Germinal center (tissue), 1 donor: ENCODE data around the gene FAM24B.
"Not testable (repeated sequence)": the region's sequence is repeated elsewhere in the genome, so short reads cannot be mapped to it uniquely, and the experiment has no call there.

Experiments
- DNase-seq: peaks from one replicate; pipeline ENCODE4 v3.0.0; 2012; ENCODE audit warnings: mixed read lengths, low spot score

FAM24B gene, protein sequence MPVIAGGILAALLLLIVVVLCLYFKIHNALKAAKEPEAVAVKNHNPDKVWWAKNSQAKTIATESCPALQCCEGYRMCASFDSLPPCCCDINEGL

DNA sequence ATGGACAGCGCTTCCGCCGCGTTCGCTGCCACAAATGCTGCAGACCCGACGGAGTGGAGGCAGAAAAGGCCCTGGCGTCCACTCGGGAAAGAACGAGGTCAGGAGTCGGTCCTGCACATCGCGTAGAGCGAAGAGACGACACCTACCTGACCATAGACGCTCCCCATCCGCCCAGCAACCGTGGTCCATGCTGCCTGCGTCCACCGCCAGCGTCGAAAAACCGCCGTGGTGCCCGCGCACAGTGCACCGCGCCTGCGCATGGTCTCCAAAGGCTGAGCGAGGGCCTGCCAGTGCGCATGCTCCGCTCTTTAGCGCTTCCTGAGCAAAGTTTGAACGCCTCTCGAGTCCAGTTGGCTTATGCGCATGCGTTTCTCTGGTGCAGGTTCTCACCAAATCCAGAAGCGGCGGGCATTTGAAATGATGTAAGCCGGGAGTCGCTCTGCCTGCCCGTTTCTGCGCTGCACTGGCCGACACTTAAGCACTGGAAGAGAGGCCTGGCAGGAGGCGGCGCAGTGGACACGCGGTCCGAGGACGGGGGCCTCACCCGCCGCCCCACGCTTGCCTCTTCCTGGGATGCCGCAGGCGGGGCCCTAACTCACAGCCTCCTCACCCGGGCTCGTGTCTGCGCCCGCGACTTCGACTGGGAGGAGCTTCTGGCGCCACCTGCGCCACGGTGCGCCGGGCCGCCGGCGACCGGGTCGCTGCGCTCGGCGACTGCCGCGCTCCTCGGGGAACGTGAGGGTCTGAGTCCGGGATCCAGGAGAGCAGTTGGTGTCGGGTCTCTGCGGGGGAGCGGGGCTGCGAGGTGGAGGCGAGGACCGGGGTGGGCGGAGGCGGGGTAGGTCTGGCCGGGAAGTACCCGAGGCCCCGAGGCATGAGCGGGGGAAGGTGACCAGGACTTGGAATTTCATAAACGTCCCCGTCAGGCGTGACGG lies at the start of gene FAM24B:
Gene FAM24B, minus strand, starts transcription at position 243 of the 935 bp plus-strand sequence. CDS start 29,066 bp downstream, outside the sequence.
- DNase-seq, result peak; percentile 94

DNA sequence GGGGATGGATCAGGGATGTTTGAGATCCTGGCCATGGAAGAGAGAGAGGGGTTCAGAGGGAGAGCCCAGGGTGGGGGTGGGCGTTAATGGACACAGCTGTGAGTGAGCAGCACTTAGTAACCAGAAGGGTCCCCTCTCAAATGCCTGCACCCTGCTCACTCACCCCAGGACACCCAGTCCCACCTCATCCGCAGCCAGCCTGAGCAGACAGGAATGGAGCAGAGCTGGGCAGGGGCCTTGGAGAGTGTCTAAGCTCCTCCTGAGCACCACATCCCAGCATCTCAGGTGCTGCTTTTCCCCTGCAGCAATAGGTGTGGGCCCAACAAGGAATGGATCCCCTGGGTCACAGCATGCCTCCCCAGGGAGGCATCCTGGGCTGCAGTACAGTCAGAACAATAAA lies 36.3 kb upstream of the FAM24B start:
- DNase-seq, result no peak

DNA sequence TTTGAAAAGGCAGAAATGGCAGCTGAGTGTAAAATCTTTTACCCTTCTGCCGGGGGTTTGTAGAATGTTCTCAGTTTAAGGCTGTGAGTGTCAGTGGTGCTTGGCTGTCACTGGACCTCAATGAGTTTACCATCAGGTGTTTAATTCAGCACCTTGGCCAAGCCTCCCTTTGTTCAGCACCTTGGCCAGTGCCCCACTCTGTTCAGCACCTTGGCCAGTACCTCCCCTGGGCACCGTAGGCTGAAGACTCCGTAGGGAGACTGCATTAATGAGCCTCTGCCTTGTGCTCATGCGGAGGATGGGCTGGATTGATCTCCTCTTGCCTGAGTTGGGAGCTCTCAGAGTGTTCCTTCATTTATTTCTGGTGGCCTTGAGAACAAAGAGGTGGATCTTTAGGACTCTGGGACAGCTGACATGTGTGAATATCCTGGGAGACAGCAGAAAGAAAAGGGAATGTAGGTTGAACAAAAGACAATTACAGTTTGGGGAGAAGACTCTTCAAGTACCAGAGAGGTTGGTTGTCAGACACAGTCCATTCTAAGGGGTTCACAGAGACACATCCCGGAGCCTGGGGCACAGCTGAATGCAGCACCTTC lies 32.6 kb upstream of the FAM24B start:
- peak; percentile 30 for DNase-seq

DNA sequence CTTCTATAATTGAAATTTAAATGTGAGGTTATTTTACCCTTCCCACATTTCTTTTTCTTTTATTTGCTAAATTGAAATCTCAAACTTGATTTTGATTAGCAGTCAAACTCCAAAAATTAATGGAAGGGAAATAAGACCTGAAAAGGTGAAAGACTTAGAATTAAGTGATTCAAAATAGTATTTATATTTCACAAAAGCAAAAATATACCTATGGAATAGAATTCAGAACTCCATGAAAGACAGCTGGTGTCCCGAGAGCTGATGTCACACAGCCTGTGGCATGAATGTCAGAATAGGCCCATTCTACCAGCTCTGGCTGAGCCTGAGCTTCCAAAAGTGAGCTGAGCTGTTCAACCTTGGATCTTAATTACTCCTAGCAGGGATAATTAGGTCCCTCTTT lies 30.9 kb upstream of the FAM24B start, which contains the start of gene FAM24A:
Gene FAM24A, plus strand, starts transcription at position 301 of the 400 bp plus-strand sequence. CDS start 1,025 bp downstream, outside the sequence.
- DNase-seq, result no peak

DNA sequence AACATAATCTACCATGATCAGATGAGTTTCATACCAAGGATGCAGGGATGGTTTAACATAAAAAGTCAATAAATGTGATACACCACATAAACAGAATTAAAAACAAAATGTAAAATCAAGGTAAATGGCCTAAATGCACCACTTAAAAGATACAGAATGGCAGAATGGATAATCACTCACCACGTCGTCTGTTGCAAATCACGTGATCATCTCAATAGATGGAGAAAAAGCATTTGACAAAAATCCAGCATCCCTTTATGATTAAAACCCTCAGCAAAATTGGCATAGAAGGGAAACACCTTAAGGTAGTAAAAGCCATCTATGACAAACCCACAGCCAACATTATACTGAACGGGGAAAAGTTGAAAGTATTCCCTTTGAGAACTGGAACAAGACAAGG lies 24.5 kb upstream of the FAM24B start:
- DNase-seq, result not testable (repeated sequence)

DNA sequence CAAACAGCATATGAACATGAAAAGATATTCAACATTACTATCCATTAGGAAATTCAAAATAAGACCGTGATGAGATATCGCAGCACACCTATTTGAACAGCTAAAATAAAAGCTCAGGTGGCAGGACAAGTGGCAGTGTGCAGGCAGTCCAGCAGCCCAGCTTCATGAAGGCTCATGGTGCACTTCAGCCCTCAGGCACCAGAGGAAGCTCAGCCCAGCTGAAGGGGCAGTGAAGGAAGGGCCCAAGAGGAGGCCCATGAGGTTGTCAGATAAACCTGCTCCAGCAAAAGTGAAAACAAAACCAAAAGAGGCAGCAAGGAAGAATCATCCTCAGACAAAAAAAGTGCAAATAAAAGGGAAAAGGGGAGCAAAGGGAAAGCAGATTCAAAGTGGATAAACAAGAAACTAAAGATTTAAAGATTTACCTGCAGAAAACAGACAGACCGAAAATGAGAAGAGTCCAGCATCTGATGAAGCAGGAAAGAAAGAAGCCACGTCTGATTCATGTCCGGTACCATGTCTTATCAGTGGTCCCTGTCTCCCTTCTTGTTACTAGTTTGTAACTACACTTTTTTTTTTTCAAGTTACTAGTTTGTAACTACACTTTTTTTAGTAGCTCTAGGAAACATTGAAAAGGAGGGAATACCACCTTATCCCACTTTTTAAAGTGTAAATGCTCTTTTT lies 15.0 kb upstream of the FAM24B start:
- no peak for DNase-seq

DNA sequence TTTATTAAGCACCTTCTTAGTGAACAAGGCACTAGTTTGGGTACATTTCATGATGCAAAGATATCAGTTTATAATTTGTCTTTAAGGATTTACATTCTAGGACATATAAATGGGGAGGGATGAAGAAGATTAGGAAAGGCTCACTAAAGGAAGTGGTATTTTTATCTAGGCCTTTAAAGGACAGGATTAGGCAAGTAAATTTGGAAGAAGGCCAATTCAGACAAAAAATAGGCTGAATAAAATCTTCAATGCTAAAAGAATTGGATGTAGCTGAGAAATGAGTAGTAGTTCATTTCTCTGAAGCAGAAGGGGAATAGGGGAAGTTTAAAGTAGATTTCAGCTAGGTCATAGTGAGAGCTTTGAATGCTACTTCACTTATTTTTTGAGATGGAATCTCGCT lies 4.8 kb upstream of the FAM24B start:
- no peak for DNase-seq

DNA sequence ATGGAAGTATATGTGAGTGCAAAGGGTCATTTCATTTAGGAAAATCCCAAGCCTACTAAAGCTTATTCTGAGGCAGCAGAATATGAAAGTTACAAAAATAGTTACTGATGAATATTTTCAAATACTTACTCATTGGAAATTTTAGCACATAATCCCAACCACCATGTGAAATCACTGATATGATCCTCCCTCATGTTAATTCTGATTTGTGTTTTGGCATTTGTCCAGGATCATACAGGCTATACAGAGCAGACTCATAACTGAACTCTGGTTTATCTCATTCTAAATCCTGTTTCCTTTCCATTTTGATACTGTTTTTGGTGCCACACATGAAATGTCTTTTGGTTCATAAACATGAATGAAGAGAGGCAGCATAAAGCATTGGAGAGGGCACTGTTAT lies 3.4 kb upstream of the FAM24B start:
- DNase-seq, result no peak

DNA sequence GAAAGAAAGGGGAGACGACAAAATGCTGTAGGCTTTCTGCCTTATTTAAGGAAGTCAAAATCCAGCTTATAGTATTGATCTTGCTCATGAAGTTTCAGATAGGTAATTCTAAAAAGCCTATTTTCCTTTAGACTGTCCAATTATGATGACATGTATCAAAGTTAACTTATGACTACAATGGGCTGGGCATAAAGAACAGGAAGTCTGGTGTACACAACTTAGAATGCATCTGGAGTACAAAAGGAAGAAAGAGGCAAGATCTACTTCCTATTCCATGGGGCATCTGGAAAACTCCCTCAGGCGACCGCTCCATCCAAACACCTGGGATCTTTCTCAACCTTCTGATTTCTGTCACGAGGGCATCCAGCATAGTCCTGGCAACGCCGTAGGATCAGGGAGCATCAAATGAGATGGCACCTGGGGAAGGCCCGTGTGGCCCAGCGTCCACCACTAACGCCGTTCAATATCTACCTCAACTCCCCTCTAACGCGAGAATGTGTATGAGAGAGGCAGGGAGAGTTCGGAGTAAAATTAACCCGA lies 512 bp downstream of the FAM24B start:
- no peak for DNase-seq

DNA sequence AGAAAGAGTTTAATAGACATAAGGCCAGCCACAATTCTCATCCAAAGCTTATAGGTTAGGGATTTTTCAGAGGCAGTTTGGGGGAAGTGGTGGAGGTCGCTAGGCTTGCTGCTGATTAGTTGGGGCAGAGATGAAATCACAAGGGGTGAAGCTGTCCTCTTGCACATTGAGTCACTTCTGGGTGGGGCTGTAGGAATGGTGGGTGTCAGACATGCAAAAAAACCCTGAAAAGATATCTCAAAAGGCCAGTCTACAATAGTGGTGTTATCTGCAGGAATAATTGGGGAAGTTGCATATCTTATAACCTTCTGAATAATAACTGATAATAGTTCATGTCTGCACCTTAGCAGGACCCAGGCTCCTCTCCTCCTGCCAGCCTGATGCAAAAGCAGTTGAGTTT lies 2.1 kb downstream of the FAM24B start:
- no peak for DNase-seq

DNA sequence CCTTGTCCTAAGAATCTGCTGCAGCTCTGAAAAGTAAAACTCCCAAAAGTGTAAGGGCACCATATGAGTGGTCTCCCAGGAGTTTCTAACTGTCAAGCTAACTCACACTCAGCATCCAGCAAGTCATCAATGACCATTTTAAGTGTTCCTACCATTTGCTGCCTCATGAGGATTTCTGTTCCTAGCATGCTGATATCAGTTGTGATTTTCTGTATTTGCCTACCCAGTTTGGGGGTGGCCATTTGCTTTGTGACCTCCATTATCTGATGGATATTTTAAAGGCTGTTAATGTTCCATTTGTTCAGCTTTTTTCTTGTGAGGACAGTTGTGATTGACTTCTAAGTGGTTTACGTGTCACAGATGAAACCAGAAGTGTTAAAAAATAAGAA lies 2.9 kb downstream of the FAM24B start:
- no peak for DNase-seq

DNA sequence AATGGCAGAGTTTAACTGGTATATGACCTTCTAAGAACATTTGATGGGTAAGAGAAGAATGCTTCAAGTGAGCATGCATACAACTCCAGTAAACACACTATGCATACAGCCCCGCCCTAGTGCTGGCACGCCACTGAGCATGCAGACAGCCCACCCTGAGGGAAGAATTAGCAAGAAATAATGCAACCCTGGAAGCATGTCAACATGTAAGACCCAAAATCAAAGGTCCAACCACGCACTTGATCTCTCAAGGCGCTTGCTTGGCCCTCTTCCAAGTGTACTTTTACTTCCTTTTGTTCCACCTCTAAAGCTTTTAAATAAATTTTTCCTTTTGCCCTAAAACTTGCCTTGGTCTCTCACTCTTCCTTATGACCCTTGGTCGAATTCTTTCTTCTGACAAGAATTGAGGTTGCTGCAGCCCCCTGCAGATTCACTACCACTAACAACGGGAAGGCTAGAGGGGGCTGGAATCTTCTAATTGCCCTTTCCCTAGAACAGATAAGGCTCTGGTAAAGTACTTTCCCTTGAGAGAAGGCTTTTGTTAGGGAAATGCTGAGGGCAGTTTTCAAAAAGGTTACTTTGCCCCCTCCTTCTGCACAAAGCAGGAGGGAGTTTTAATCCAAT lies 3.4 kb downstream of the FAM24B start:
- no peak for DNase-seq

DNA sequence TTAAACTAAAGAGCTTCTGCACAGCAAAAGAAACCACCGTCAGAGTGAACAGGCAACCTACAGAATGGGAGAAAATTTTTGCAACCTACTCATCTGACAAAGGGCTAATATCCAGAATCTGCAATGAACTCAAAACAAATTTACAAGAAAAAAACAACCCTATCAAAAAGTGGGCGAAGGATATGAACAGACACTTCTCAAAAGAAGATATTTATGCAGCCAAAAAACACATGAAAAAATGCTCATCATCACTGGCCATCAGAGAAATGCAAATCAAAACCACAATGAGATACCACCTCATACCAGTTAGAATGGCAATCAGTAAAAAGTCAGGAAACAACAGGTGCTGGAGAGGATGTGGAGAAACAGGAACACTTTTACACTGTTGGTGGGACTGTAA lies 7.4 kb downstream of the FAM24B start:
- not testable (repeated sequence) for DNase-seq

DNA sequence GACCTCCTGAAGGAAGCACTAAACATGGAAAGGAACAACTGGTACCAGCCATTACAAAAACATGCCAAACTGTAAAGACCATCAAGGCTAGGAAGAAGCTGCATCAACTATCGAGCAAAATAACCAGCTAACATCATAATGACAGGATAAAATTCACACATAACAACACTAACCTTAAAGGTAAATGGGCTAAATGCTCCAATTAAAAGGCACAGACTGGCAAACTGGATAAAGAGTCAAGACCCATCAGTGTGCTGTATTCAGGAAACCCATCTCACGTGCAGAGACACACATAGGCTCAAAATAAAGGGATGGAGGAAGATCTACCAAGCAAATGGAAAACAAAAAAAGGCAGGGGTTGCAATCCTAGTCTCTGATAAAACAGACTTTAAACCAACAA lies 10.6 kb downstream of the FAM24B start:
- DNase-seq, result not testable (repeated sequence)

DNA sequence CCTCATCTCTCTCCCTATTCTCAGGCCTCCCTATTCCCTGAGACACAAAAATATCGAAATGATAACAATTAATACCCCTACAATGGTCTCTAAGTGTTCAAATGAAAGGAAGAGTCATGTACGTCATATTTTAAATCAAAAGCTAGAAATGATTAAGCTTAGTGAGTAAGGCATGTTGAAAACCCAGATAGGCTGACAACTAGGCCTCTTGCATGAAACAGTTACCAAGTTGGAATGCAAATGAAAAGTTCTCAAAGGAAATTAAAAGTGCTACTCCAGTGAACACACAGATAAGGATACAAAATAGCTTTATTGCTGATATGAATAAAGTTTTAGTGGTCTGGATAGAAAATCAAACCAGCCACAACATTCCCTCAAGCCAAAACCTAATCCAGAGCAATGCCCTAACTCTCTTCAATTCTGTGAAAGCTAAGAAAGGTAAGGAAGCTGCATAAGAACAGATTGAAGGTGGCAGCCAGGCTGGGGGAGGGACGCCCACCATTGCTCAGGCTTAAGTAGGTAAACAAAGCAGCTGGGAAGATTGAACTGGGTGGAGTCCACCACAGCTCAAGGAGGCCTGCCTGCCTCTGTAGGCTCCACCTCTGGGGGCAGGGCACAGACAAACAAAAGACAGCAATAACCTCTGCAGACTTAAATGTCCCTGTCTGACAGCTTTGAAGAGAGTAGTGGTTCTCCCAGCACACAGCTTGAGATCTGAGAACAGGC lies 12.5 kb downstream of the FAM24B start:
- DNase-seq, result not testable (repeated sequence)

DNA sequence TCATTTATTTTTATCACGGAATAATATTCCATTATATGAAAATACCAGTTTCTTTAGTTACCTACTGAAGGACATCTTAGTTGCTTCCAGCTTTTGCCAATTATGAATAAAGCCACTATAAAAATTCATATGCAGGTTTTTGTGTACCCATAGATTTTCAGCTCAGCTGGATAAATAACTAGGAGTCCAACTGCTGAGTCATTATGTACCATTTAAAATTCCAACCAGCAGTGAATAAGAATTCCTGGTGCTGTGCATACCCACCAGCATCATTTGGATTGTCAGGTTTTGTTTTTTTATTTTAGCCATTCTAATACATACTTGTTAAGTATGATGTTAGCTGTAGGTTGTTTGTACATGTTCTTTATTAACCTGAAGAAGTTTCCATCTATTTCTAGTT lies 14.5 kb downstream of the FAM24B start:
- no peak for DNase-seq

DNA sequence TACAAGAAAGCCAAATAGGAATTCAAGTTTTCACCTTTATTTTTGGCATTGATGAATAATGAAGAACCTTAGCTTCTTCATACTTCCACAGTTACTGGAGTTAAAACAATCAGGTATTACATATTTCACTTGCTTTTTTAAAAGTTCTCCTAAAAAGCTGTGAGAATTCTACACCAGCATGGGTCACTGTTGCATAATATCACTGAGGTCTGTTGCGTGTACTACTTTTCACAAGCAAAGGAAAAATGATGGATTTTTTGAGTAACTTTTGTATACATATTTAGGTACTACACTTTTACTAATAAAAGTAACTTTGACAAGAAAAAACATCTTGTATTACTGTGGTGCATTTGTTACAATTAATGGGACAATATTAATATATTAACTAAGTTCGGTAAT lies 15.2 kb downstream of the FAM24B start:
- DNase-seq, result no peak

DNA sequence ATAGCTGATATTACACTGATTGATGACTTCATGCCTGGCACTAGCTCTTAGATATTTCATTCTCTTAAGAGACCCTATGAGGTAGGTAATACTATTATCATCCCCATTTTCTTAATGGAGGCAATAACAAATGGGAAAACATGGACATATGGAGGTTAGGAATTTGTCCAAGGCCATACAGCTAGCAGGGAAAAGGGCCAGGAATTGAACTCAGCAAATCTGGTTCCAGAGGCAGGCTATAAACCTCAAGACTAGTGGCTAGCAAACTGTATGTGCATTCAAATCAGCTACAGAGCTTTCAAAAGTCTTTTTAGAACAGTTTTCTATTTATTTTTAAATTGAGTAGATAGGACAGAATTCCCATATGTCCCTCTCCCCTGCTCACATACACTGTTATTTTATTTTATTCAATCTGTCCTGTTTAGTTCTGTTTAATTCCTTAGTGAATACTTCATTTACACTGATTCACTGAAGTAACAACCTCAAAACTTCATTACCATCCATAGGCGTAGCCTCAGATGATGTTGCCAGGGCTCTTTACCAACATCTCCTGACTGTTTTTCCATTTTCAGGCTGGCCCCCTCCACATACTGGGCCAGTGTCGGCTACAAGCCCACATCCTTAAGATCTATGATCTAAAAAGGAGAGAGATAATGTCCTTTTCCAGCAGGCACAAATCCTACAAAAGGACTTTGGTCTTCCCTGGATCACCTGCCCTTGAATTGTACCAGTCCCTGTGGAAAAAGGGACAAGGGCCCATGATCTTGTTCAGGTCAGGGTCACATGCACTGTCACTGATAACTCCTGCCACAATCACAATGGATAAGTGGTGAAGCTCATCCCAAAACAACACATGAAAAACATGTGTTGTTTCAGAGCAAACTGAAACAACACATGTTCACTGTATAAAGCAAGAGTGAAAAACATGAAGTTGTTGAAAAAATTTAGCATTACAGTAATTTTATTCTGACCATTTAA lies 15.9 kb downstream of the FAM24B start:
- no peak for DNase-seq

DNA sequence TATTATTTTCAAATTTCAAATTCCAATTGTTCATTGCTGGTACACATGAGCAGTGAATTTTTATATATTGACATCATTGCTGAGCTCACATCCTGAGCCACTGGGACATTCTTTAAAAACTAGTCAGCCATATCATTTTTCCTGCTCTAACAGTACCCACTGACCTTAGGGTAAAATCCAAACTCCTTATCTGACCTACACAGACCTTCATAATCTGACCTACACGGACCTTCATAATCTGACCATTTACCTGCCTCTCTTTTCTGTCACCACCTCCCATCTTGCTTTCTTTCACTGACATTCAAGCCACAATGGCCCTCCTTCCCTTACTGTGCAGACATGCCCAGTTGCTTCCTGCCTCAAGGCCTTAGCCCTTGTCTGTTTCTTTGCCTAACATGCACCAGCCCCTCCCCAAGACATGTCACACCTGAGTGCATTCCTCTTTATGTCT lies 17.6 kb downstream of the FAM24B start:
- no peak for DNase-seq

DNA sequence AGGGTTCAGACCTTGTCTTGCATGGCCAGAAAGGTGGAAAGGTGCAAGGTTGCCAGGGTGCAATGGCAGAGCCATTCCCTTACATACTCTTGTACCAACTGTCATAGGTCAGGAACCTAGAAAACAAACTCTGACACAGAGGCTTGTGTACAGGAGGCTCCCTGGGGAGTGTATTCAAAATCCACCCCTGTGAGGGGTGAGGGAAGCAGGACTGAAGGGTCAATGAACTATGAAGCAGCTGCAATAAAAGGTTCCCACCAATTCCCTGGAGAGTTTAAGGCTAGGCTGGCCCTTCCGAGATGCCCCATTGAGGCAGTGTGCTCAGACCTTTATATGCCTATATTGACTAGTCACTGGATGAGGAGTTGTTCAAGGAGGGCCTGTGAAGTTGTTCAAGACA lies 19.9 kb downstream of the FAM24B start:
- peak; percentile 21 for DNase-seq
